ENCODE data around the gene PVR.
A peak's percentile ranks its signal among the peaks of the same experiment; 100 is the strongest.
"Not testable (repeated sequence)": the region's sequence is repeated elsewhere in the genome, so short reads cannot be mapped to it uniquely, and the experiment has no call there.

PVR gene

GRCh38 chr19:44645407-44646048, 1.8 kb downstream of the PVR start:
- DNase-seq (ENCODE audit: low read depth in 2 of 2), result no peak

- no peak for DNase-seq (ENCODE audit: low read depth in 2 of 2)
Observed at GRCh38 chr19:44646049-44646416, 2.3 kb downstream of the PVR start.

- DNase-seq (ENCODE audit: low read depth in 2 of 2), result no peak
Observed at GRCh38 chr19:44647144-44647543, 3.4 kb downstream of the PVR start.

GRCh38 chr19:44648631-44649251, 5.0 kb downstream of the PVR start:
- DNase-seq (ENCODE audit: low read depth in 2 of 2), result no peak

- no peak for DNase-seq (ENCODE audit: low read depth in 2 of 2)
Observed at GRCh38 chr19:44649578-44650145, 6.0 kb downstream of the PVR start.

- no peak for DNase-seq (ENCODE audit: low read depth in 2 of 2)
Observed at GRCh38 chr19:44653343-44653742, 9.6 kb downstream of the PVR start.

- peak; percentile 27 to 33 for DNase-seq (ENCODE audit: low read depth in 2 of 2)
Observed at GRCh38 chr19:44653977-44654774, 10.5 kb downstream of the PVR start.

- peak; percentile 11 to 57 for DNase-seq (ENCODE audit: low read depth in 2 of 2)
Observed at GRCh38 chr19:44657211-44657921, 13.7 kb downstream of the PVR start.

GRCh38 chr19:44658069-44658733, 14.5 kb downstream of the PVR start:
- DNase-seq (ENCODE audit: low read depth in 2 of 2), result no peak

GRCh38 chr19:44660081-44660480, 16.4 kb downstream of the PVR start:
- no peak for DNase-seq (ENCODE audit: low read depth in 2 of 2)

- DNase-seq (ENCODE audit: low read depth in 2 of 2), result no peak
Observed at GRCh38 chr19:44661205-44661604, 17.5 kb downstream of the PVR start.

GRCh38 chr19:44661904-44662303, 18.2 kb downstream of the PVR start:
- no peak for DNase-seq (ENCODE audit: low read depth in 2 of 2)

GRCh38 chr19:44662691-44663385, 19.1 kb downstream of the PVR start:
- DNase-seq (ENCODE audit: low read depth in 2 of 2), result no peak

- DNase-seq (ENCODE audit: low read depth in 2 of 2), result no peak
Observed at GRCh38 chr19:44663996-44664395, 20.3 kb downstream of the PVR start.

GRCh38 chr19:44664976-44665375, 21.3 kb downstream of the PVR start:
- no peak for DNase-seq (ENCODE audit: low read depth in 2 of 2)

GRCh38 chr19:44666852-44667556, 23.3 kb downstream of the PVR start:
- no peak for DNase-seq (ENCODE audit: low read depth in 2 of 2)

GRCh38 chr19:44668985-44669764, 25.5 kb downstream of the PVR start:
- no peak for DNase-seq (ENCODE audit: low read depth in 2 of 2)

GRCh38 chr19:44670027-44670426, 26.3 kb downstream of the PVR start:
- not testable (repeated sequence) for DNase-seq (ENCODE audit: low read depth in 2 of 2)

- DNase-seq (ENCODE audit: low read depth in 2 of 2), result no peak
Observed at GRCh38 chr19:44671400-44671799, 27.7 kb downstream of the PVR start, which contains the start of gene CEACAM19. Gene CEACAM19 (plus strand): TSS chr19:44671482. CDS start chr19:44671932, 450 bp downstream.

All from stimulated activated CD4-positive, alpha-beta T cell treated with anti-CD3 and anti-CD28 coated beads, Interleukin-1b, Interleukin-23, amount 100 ng/mL, for 1 hour (primary cell).